Body of pancreas (tissue), 4 donors: ENCODE results near the gene CDC42EP4.

Experiments
- POLR2A ChIP-seq, 3 donors: fragments of 450-650 bp; IDR thresholded peaks; one replicate each; pipeline ENCODE4 v1.6.1; 2016; ENCODE audit warnings: antibody characterized with exemption in 3 of 3, mild to moderate bottlenecking in 2 of 3
- TF ChIP-seq, protein P1 (sequence below), 7 experiments: fragments of 450-650 bp in 4 of 7; fragments of 200-600 bp in 3 of 7; sonication (generic) in 3 of 7; IDR thresholded peaks; one replicate each; pipeline ENCODE4 v1.5.1; 2016 to 2019; ENCODE audit warnings: antibody characterized with exemption in 7 of 7

GRCh38 chr17:73346501-73347162 is 34.8 kb upstream of the CDC42EP4 start:
- TF ChIP-seq, protein P1, sequence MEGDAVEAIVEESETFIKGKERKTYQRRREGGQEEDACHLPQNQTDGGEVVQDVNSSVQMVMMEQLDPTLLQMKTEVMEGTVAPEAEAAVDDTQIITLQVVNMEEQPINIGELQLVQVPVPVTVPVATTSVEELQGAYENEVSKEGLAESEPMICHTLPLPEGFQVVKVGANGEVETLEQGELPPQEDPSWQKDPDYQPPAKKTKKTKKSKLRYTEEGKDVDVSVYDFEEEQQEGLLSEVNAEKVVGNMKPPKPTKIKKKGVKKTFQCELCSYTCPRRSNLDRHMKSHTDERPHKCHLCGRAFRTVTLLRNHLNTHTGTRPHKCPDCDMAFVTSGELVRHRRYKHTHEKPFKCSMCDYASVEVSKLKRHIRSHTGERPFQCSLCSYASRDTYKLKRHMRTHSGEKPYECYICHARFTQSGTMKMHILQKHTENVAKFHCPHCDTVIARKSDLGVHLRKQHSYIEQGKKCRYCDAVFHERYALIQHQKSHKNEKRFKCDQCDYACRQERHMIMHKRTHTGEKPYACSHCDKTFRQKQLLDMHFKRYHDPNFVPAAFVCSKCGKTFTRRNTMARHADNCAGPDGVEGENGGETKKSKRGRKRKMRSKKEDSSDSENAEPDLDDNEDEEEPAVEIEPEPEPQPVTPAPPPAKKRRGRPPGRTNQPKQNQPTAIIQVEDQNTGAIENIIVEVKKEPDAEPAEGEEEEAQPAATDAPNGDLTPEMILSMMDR (IDR thresholded peaks at IDR 0.05), result no peak
- TF ChIP-seq POLR2A (IDR thresholded peaks at IDR 0.05), result no peak
